A549 (cell line): ENCODE measurements around the gene KRT16. TPM values are rescaled to one million over a fixed set of nuclear protein-coding genes. Genes with fewer than 3 reads are reported as not detected.
"Not testable (repeated sequence)": the region's sequence is repeated elsewhere in the genome, so short reads cannot be mapped to it uniquely, and the experiment has no call there.

Experiments
- ATAC-seq, 2 experiments: fragments of 200-7000 bp in 1 of 2; fragments of >200 bp in 1 of 2; cut with Nextera tagmentation in 1 of 2; cut with Tn5 transposase in 1 of 2; 3 replicates each; pipeline versions ENCODE4 v1.8.0 to v1.9.1; 2018 to 2020; ENCODE audit warnings: mild to moderate bottlenecking in 1 of 2, moderate library complexity in 1 of 2
- CTCF ChIA-PET: fragments of 300-600 bp; sonication (Branson Sonifier 250); formaldehyde crosslinking; extraction: SDS; loops from one replicate; lab custom pipeline; 2021; ENCODE audit warnings: antibody characterized with exemption, inconsistent platforms; lab: Yijun Ruan, JAX
- POLR2A ChIA-PET: fragments of 350-600 bp; formaldehyde crosslinking; extraction: SDS; loops from one replicate; lab custom pipeline; 2021; ENCODE audit warnings: antibody characterized with exemption, inconsistent platforms; lab: Yijun Ruan, JAX
- DNase-seq, 2 experiments: peaks; one replicate each; pipeline versions ENCODE4 v3.0.0 to v3.0.0-alpha.2; 2011 to 2016; ENCODE audit warnings: low read depth in 1 of 2, low spot score in 1 of 2
- FAIRE-seq: peaks from 2 replicates; lab custom pipeline; 2011; peaks lifted over from hg19 to GRCh38; lab: Jason Lieb, UNC
- H3K27ac ChIP-seq, 2 experiments: fragments of >200 bp; sonication (Bioruptor Twin); formaldehyde crosslinking; 3 replicates each; pipeline ENCODE4 v1.5.1; 2016 to 2017
- H3K4me1 ChIP-seq: fragments of >200 bp; sonication (Bioruptor Twin); formaldehyde crosslinking; 3 replicates; pipeline ENCODE4 v1.6.1; 2016
- H3K4me2 ChIP-seq: fragments of >200 bp; sonication (Bioruptor Twin); formaldehyde crosslinking; 3 replicates; pipeline ENCODE4 v1.6.1; 2016
- H3K4me3 ChIP-seq: fragments of >200 bp; sonication (Bioruptor Twin); formaldehyde crosslinking; 3 replicates; pipeline ENCODE4 v1.5.1; 2016
- H3K9me3 ChIP-seq: fragments of >200 bp; sonication (Bioruptor Twin); formaldehyde crosslinking; 3 replicates; pipeline ENCODE4 v1.6.1; 2016
- CHD2 ChIP-seq: fragments of 150-350 bp; IDR thresholded peaks from 2 replicates; pipeline ENCODE4 v1.6.1; 2014; ENCODE audit warnings: low read length; ENCODE audit not compliant: partially characterized antibody
- EHMT2 ChIP-seq: fragments of 200-600 bp; sonication (generic); IDR thresholded peaks from 2 replicates; pipeline ENCODE4 v1.6.1; 2016; ENCODE audit warnings: antibody characterized with exemption, low read depth, mild to moderate bottlenecking, moderate library complexity
- KDM5A ChIP-seq: fragments of 200-600 bp; sonication (generic); IDR thresholded peaks from 2 replicates; pipeline ENCODE4 v1.6.1; 2016; ENCODE audit warnings: antibody characterized with exemption, mild to moderate bottlenecking
- MAZ ChIP-seq: fragments of 150-350 bp; IDR thresholded peaks from 2 replicates; pipeline ENCODE4 v1.6.1; 2014; ENCODE audit warnings: antibody characterized with exemption, low read depth, low read length, borderline replicate concordance
- NFE2L2 ChIP-seq: fragments of 150-350 bp; conservative IDR thresholded peaks from 2 replicates; pipeline ENCODE4 v1.6.1; 2014; ENCODE audit warnings: low read length
- ZNF302 ChIP-seq: fragments of 250-450 bp; sonication (Bioruptor Pico); IDR thresholded peaks from 2 replicates; pipeline ENCODE4 v1.9.0; 2021; ENCODE audit warnings: inconsistent platforms, mild to moderate bottlenecking, moderate library complexity
- WGBS: methylation state at CpG from one replicate; pipeline ENCODE4 v1.1.6; 2017; ENCODE audit errors: missing lambda C conversion rate; 5-methylcytosine and 5-hydroxymethylcytosine counted together
- polyA plus RNA-seq, 4 experiments: library from polyadenylated mRNA; depleted of rRNA in 3 of 4; stranded (reverse); fragments of >200 nt; fragmentation: RNase III in 1 of 4; extraction: RNeasy Plus Mini Kit Qiagen cat#74134 plus additional on column Dnase treatment in 1 of 4; gene quantifications; 2 replicates in 3 of 4; 3 replicates in 1 of 4; pipeline ENCODE4 v1.2.3, GENCODE V29; 2011 to 2017
- TF ChIP-seq, protein P1 (sequence below): IDR thresholded peaks from 2 replicates; pipeline ENCODE4 v1.6.1; 2012
- TF ChIP-seq, protein P2 (sequence below): fragments of >200 bp; sonication (Bioruptor Twin); formaldehyde crosslinking; IDR thresholded peaks from 3 replicates; pipeline ENCODE4 v1.5.1; 2016
- TF ChIP-seq, protein P3 (sequence below): fragments of 250-450 bp; sonication (Bioruptor Pico); IDR thresholded peaks from 2 replicates; pipeline ENCODE4 v1.5.0; 2020; ENCODE audit warnings: low read depth, mild to moderate bottlenecking, moderate library complexity
- TF ChIP-seq, protein P4 (sequence below): fragments of 150-350 bp; IDR thresholded peaks from 2 replicates; pipeline ENCODE4 v1.6.1; 2014; ENCODE audit warnings: low read depth, mild to moderate bottlenecking, low read length

KRT16 gene
- polyA plus RNA-seq, 2 of the 4 experiments (the other 2 are of a cell fraction), result 0.28 TPM; not detected in 1

DNA sequence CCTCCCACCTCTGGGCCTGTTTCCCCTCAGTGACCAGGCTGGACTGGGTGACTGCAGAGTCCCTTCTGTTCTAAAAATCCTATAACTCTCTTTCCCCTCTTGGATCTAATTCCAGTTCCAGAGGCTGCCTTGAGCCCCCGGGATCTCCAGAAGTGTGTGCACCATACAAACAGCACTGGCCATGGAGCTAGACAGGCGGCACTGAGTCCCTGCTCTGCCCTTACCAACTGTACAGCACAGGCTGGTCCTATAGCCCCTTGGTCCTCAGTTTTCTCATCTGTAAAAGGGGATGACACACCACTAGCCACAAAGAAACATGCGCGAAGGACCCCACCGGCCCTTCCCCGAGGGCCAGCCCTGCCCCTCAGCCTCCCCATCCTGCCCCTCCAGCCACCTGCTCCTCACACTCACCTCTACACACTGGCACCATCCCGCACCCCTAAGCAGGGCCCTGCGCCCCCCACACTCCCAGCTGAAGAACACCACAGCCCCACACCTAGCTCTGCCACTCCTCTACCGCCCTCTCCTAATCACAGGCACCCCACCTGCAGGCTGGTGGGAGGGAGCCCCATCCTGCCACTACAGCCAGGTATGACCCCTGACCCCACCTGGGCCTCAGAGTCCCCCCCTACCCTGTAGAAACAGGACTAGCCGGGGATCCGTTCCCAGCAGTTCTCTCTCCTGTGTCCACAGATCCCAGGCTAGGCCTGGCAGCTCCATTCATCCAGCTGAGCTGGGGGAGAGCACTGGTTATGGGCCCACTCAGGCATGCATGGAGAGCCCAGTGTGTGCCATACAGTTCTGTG is 913 bp upstream of the KRT16 start:
- FAIRE-seq (no peak), DNase-seq (no peak), ATAC-seq (peak in 1 of 2 experiments; percentile 5; a peak in 1 of 6 replicates)
- Histone ChIP-seq H3K9me3 (no peaks in the 10 kb centered on the region), H3K27ac (peak overlapping the region; percentile 36 to 73; a peak in 4 of 6 replicates), H3K4me2 (peak overlapping the region; percentile 45; the same call in 2 of the 3 replicates), H3K4me1 (peaks cover 12% of the 10 kb centered on the region), H3K4me3 (no peak overlapping the region)
- POLR2A ChIA-PET, result no interaction called here
- 63% methylated on average over 8 of the region's 11 CpGs for WGBS
- CTCF ChIA-PET, result interaction anchor here (1.0 to 2.2 kb wide), 3 partner anchors 35 to 65 kb away, joined by 3 to 10 read pairs (median 7); no protein-coding TSS in a partner anchor
- TF ChIP-seq KDM5A (no peak), CHD2 (no peak)

DNA sequence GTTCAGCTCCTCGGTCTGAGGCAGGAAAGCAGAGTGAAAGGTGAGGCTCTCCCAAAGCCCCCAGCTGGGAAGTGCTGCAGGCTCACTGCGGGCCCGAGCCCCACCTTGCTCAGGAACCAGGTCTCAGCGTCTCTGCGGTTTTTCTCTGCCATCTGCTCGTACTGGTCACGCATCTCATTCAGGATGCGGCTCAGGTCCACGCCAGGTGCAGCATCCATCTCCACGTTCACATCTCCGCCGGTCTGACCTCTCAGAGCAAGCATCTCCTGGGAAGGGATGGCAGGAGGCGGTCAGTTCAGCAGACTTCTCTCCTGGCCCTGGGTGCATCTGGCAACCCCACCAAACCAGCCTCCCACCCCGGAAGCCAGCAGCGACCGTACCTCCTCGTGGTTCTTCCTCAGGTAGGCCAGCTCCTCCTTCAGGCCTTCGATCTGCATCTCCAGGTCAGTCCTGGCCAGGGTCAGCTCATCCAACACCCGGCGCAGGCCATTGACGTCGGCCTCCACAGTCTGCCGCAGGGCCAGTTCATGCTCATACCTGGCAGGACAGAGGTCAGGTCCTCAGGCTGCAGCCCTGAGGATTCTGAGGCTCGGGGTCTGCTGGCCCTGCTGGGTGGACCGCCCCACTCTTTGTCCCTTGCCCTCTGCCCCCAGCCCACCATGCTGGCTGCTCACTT is 1.5 kb downstream of the KRT16 start:
- peaks cover 17% of the 10 kb centered on the region for H3K9me3 ChIP-seq
- no peak overlapping the region for H3K4me3 ChIP-seq
- no peak for DNase-seq
- ATAC-seq, result no peak; a peak in 1 of 6 replicates
- no peak for FAIRE-seq
- 81% methylated on average over 23 of the region's 25 CpGs for WGBS
- ChIA-PET CTCF (interaction anchor here (0.6 to 5.3 kb wide), 7 partner anchors 9 to 754 kb away, joined by 3 to 28 read pairs (median 6); no protein-coding TSS in a partner anchor), POLR2A (no interaction called here)
- no peak overlapping the region for H3K27ac ChIP-seq
- TF ChIP-seq EHMT2, result no peak
- no peak for TF ChIP-seq MAZ
- TF ChIP-seq, protein P1, sequence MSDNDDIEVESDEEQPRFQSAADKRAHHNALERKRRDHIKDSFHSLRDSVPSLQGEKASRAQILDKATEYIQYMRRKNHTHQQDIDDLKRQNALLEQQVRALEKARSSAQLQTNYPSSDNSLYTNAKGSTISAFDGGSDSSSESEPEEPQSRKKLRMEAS, result no peak
- no peak for TF ChIP-seq ZNF302
- TF ChIP-seq, protein P2, sequence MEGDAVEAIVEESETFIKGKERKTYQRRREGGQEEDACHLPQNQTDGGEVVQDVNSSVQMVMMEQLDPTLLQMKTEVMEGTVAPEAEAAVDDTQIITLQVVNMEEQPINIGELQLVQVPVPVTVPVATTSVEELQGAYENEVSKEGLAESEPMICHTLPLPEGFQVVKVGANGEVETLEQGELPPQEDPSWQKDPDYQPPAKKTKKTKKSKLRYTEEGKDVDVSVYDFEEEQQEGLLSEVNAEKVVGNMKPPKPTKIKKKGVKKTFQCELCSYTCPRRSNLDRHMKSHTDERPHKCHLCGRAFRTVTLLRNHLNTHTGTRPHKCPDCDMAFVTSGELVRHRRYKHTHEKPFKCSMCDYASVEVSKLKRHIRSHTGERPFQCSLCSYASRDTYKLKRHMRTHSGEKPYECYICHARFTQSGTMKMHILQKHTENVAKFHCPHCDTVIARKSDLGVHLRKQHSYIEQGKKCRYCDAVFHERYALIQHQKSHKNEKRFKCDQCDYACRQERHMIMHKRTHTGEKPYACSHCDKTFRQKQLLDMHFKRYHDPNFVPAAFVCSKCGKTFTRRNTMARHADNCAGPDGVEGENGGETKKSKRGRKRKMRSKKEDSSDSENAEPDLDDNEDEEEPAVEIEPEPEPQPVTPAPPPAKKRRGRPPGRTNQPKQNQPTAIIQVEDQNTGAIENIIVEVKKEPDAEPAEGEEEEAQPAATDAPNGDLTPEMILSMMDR, result no peak
- TF ChIP-seq NFE2L2, result no peak
- TF ChIP-seq, protein P3, sequence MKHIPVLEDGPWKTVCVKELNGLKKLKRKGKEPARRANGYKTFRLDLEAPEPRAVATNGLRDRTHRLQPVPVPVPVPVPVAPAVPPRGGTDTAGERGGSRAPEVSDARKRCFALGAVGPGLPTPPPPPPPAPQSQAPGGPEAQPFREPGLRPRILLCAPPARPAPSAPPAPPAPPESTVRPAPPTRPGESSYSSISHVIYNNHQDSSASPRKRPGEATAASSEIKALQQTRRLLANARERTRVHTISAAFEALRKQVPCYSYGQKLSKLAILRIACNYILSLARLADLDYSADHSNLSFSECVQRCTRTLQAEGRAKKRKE (CRISPR knock-in tag), result no peak
- TF ChIP-seq, protein P4, sequence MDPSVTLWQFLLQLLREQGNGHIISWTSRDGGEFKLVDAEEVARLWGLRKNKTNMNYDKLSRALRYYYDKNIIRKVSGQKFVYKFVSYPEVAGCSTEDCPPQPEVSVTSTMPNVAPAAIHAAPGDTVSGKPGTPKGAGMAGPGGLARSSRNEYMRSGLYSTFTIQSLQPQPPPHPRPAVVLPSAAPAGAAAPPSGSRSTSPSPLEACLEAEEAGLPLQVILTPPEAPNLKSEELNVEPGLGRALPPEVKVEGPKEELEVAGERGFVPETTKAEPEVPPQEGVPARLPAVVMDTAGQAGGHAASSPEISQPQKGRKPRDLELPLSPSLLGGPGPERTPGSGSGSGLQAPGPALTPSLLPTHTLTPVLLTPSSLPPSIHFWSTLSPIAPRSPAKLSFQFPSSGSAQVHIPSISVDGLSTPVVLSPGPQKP, result no peak
- H3K4me1 ChIP-seq, result peaks cover 12% of the 10 kb centered on the region
- H3K4me2 ChIP-seq, result no peak overlapping the region

DNA sequence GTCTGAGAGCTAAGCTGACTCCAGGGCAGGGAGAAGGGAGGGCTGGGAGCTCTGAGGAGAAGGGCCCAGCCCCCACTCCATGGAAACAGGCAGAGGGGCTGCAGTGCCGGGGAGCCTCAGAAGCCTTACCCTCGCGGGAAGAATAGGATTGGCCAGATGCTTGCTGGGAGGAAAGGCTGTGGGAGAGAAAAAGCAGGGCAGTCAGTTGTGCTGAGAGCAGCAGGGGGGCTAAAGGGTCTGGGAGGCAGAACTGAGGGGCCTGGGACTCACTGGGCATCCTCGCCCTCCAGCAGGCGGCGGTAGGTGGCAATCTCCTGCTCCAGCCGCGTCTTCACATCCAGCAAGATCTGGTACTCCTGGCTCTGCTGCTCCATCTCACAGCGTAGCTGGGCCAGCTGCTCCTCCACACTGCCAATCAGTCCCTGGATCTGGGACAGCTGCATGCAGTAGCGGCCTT is 2.5 kb downstream of the KRT16 start:
- 58% methylated on average over 10 of the region's 10 CpGs for WGBS
- H3K27ac ChIP-seq, FAIRE-seq, H3K4me2 ChIP-seq, DNase-seq, H3K4me3 ChIP-seq, POLR2A ChIA-PET: not testable (repeated sequence)
- CTCF ChIA-PET, result interaction anchor here (1.0 to 5.3 kb wide), 7 partner anchors 8 to 753 kb away, joined by 3 to 28 read pairs (median 6); no protein-coding TSS in a partner anchor
- Histone ChIP-seq H3K9me3 (peaks cover 23% of the 10 kb centered on the region), H3K4me1 (peaks cover 12% of the 10 kb centered on the region)
- TF ChIP-seq, protein P2, result 0 out of 3 replicates have a peak, but pooled peaks have one; percentile 7
- peak; percentile 14 to 61; a peak in 3 of 6 replicates for ATAC-seq
